Measurements from ENCODE around the gene COL19A1. TPM values are rescaled to one million over a fixed set of nuclear protein-coding genes. Genes with fewer than 3 reads are reported as not detected.

COL19A1 gene
- total and polyA plus RNA-seq, 12 donors = 0.26 to 2.8 (median 1.7) TPM

GRCh38 chr6:70180901-70181599 is 314.7 kb downstream of the COL19A1 start:
- no peaks in the 10 kb centered on the region for H3K27me3 ChIP-seq
- no peak for DNase-seq
- 40 to 45% methylated on average over 1 of the region's 1 CpG for WGBS, 2 donors
- no peak for ATAC-seq
- no peak overlapping the region for H3K27ac ChIP-seq
- H3K9me3 ChIP-seq = peaks cover 0 to 5% (median 0%) of the 10 kb centered on the region in 11 donors
- H3K4me1 ChIP-seq = no peaks in the 10 kb centered on the region
- intact Hi-C loops (cut with DNase I) = no loop called here
- peaks cover 0 to 3% (median 0%) of the 10 kb centered on the region in 9 donors for H3K36me3 ChIP-seq
- H3K4me3 ChIP-seq = no peak overlapping the region
- no peak for TF ChIP-seq CTCF (IDR thresholded peaks at IDR 0.05)

- Histone ChIP-seq H3K4me3 (no peak overlapping the region), H3K4me1 (no peaks in the 10 kb centered on the region), H3K36me3 (peaks cover 0 to 3% (median 0%) of the 10 kb centered on the region in 9 donors), H3K27me3 (no peaks in the 10 kb centered on the region), H3K9me3 (peaks cover 0 to 5% (median 0%) of the 10 kb centered on the region in 11 donors), H3K27ac (no peak overlapping the region)
- WGBS, 2 donors = 59 to 82% methylated on average over 3 of the region's 3 CpGs
- TF ChIP-seq CTCF (IDR thresholded peaks at IDR 0.05) = no peak
- intact Hi-C loops (cut with DNase I) = no loop called here
- DNase-seq (no peak), ATAC-seq (no peak)
Observed at GRCh38 chr6:70183538-70183937, 317.2 kb downstream of the COL19A1 start.

GRCh38 chr6:70184723-70185122 is 318.4 kb downstream of the COL19A1 start:
- peaks cover 0 to 5% (median 0%) of the 10 kb centered on the region in 11 donors for H3K9me3 ChIP-seq
- DNase-seq = no peak
- ATAC-seq = no peak
- TF ChIP-seq CTCF (IDR thresholded peaks at IDR 0.05) = no peak
- no peaks in the 10 kb centered on the region for H3K27me3 ChIP-seq
- intact Hi-C loops (cut with DNase I) = no loop called here
- no peaks in the 10 kb centered on the region for H3K4me1 ChIP-seq
- WGBS, 2 donors = 79 to 87% methylated on average over 3 of the region's 3 CpGs
- peaks cover 0 to 3% (median 0%) of the 10 kb centered on the region in 9 donors for H3K36me3 ChIP-seq
- H3K4me3 ChIP-seq = no peak overlapping the region
- H3K27ac ChIP-seq = no peak overlapping the region

- Histone ChIP-seq H3K4me3 (no peak overlapping the region), H3K27me3 (no peaks in the 10 kb centered on the region), H3K27ac (no peak overlapping the region), H3K9me3 (no peaks in the 10 kb centered on the region), H3K36me3 (peaks cover 0 to 3% (median 0%) of the 10 kb centered on the region in 9 donors), H3K4me1 (no peaks in the 10 kb centered on the region)
- WGBS, 2 donors = 80 to 83% methylated on average over 1 of the region's 1 CpG
- intact Hi-C loops (cut with DNase I) = no loop called here
- TF ChIP-seq CTCF (IDR thresholded peaks at IDR 0.05) = no peak
- DNase-seq (no peak), ATAC-seq (no peak)
Observed at GRCh38 chr6:70186461-70186860, 320.1 kb downstream of the COL19A1 start.
